GM12878 (cell line): ENCODE results near the gene ILKAP. TPM values are rescaled to one million over a fixed set of nuclear protein-coding genes. Genes with fewer than 3 reads are reported as not detected.

Experiments used
- ATAC-seq: fragments of 200-7000 bp; cut with Tn5 transposase; 3 replicates; pipeline ENCODE4 v1.9.1; 2020; ENCODE audit warnings: mild to moderate bottlenecking, moderate library complexity
- BruUV-seq: library from RNA; stranded (reverse); fragments of 400-500 nt; replicated peaks from 2 replicates; lab custom pipeline; 2021; lab: Mats Ljungman, UMichigan
- CTCF ChIA-PET: fragments of 300-600 bp; sonication (Branson Sonifier 250); formaldehyde crosslinking; extraction: SDS; loops from one replicate; lab custom pipeline; 2021; ENCODE audit warnings: inconsistent platforms; lab: Yijun Ruan, JAX
- POLR2A ChIA-PET: fragments of 350-600 bp; formaldehyde crosslinking; extraction: SDS; loops from one replicate; lab custom pipeline; 2021; ENCODE audit warnings: inconsistent platforms; lab: Charles Lee
- RAD21 ChIA-PET: fragments of 300-600 bp; sonication (Branson Sonifier 250); formaldehyde crosslinking; loops from one replicate; lab custom pipeline; 2023; ENCODE audit warnings: antibody characterized with exemption; ENCODE audit not compliant: unreplicated experiment; lab: Charles Lee
- SMC1A ChIA-PET: fragments of 300-600 bp; sonication (Branson Sonifier 250); formaldehyde crosslinking; loops from one replicate; lab custom pipeline; 2023; ENCODE audit not compliant: unreplicated experiment, uncharacterized antibody; lab: Charles Lee
- DNase-seq: peaks from one replicate; pipeline ENCODE4 v3.0.0-alpha.2; 2011; ENCODE audit warnings: low read depth, low spot score
- FAIRE-seq: peaks from 3 replicates; lab custom pipeline; 2011; peaks lifted over from hg19 to GRCh38; lab: Jason Lieb, UNC
- H2AFZ ChIP-seq: 2 replicates; pipeline ENCODE4 v1.6.0; 2011; ENCODE audit warnings: low read depth, low read length, control low read depth; ENCODE audit not compliant: control insufficient read depth
- H3K27ac ChIP-seq: 2 replicates; pipeline ENCODE4 v1.5.1; 2011; ENCODE audit warnings: control low read depth; ENCODE audit not compliant: control insufficient read depth, insufficient read depth
- H3K27me3 ChIP-seq, 2 experiments: replicated peaks in 1 of 2; 2 replicates each; pipeline versions ENCODE4 v1.6.0 to v1.6.1; 2011; ENCODE audit warnings: low read length in 1 of 2; ENCODE audit not compliant: control insufficient read depth in 2 of 2, insufficient read depth in 2 of 2
- H3K36me3 ChIP-seq, 2 experiments: 2 replicates each; pipeline ENCODE4 v1.5.1; 2011; ENCODE audit warnings: low read length in 1 of 2; ENCODE audit not compliant: control insufficient read depth in 2 of 2, insufficient read depth in 2 of 2
- H3K4me1 ChIP-seq: 2 replicates; pipeline ENCODE4 v1.6.1; 2011; ENCODE audit warnings: mild to moderate bottlenecking, low read length, moderate library complexity, mixed read lengths; ENCODE audit not compliant: control insufficient read depth, insufficient read depth
- H3K4me2 ChIP-seq: 2 replicates; pipeline ENCODE4 v1.6.0; 2011; ENCODE audit warnings: control low read depth; ENCODE audit not compliant: control insufficient read depth, insufficient read depth
- H3K4me3 ChIP-seq: fragments of 200-600 bp; sonication (generic); 2 replicates; pipeline ENCODE4 v1.5.1; 2016
- H3K79me2 ChIP-seq: 2 replicates; pipeline ENCODE4 v1.6.0; 2011; ENCODE audit warnings: low read length; ENCODE audit not compliant: control insufficient read depth, insufficient read depth
- H3K9ac ChIP-seq: 2 replicates; pipeline ENCODE4 v1.8.0; 2011; ENCODE audit warnings: low read length, control low read depth, mixed read lengths; ENCODE audit not compliant: control insufficient read depth, insufficient read depth
- H3K9me3 ChIP-seq: replicated peaks from 3 replicates; pipeline ENCODE4 v1.5.1; 2011; ENCODE audit warnings: mild to moderate bottlenecking, low read length; ENCODE audit not compliant: control insufficient read depth, insufficient read depth
- H4K20me1 ChIP-seq: 2 replicates; pipeline ENCODE4 v1.6.0; 2011; ENCODE audit not compliant: control insufficient read depth, insufficient read depth
- ATF3 ChIP-seq: IDR thresholded peaks from 2 replicates; pipeline ENCODE4 v1.6.1; 2011; ENCODE audit warnings: low read depth, mild to moderate bottlenecking, low read length, moderate library complexity, borderline replicate concordance; ENCODE audit errors: extremely low read depth
- BACH1 ChIP-seq: fragments of 450-650 bp; IDR thresholded peaks from 2 replicates; pipeline ENCODE4 v1.6.1; 2017; ENCODE audit warnings: mild to moderate bottlenecking, borderline replicate concordance
- BCL11A ChIP-seq: IDR thresholded peaks from 2 replicates; pipeline ENCODE4 v1.6.1; 2011; ENCODE audit warnings: low read depth, low read length
- BRCA1 ChIP-seq: IDR thresholded peaks from 2 replicates; pipeline ENCODE4 v1.6.1; 2011; ENCODE audit warnings: low read depth, low read length, improper control_type of control experiment
- CBFB ChIP-seq: IDR thresholded peaks from 2 replicates; pipeline ENCODE4 v1.6.1; 2016; ENCODE audit warnings: antibody characterized with exemption, low read depth
- CHD1 ChIP-seq: IDR thresholded peaks from 2 replicates; pipeline ENCODE4 v1.6.1; 2012; ENCODE audit warnings: low read depth, low read length, improper control_type of control experiment
- EGR1 ChIP-seq, 2 experiments: IDR thresholded peaks; 1 replicate in 1 of 2; 2 replicates in 1 of 2; pipeline ENCODE4 v1.6.1; 2011 to 2012; ENCODE audit warnings: low read depth in 2 of 2, low read length in 2 of 2, borderline replicate concordance in 1 of 2, mild to moderate bottlenecking in 1 of 2, moderate library complexity in 1 of 2
- ESRRA ChIP-seq: IDR thresholded peaks from 2 replicates; pipeline ENCODE4 v1.6.1; 2012; ENCODE audit warnings: mild to moderate bottlenecking, low read length, improper control_type of control experiment
- EZH2 ChIP-seq: IDR thresholded peaks from 2 replicates; pipeline ENCODE4 v1.6.1; 2012; ENCODE audit warnings: low read depth, mild to moderate bottlenecking, control low read depth, inconsistent platforms, low read length, borderline replicate concordance; ENCODE audit not compliant: control insufficient read depth
- MEF2A ChIP-seq: IDR thresholded peaks from 2 replicates; pipeline ENCODE4 v1.6.1; 2011; ENCODE audit warnings: low read depth, mild to moderate bottlenecking, low read length, moderate library complexity; ENCODE audit not compliant: insufficient read depth
- NBN ChIP-seq: fragments of 450-650 bp; IDR thresholded peaks from 2 replicates; pipeline ENCODE4 v1.6.1; 2016
- PML ChIP-seq: IDR thresholded peaks from 2 replicates; pipeline ENCODE4 v1.6.1; 2012; ENCODE audit warnings: low read length, inconsistent platforms
- RCOR1 ChIP-seq: conservative IDR thresholded peaks from 2 replicates; pipeline ENCODE4 v1.6.1; 2012; ENCODE audit warnings: low read depth, low read length, improper control_type of control experiment
- ZBTB11 ChIP-seq: fragments of 450-650 bp; formaldehyde crosslinking; IDR thresholded peaks from 2 replicates; pipeline ENCODE4 v1.5.0; 2022; ENCODE audit warnings: mild to moderate bottlenecking, missing genetic modification characterization
- ZNF207 ChIP-seq: fragments of 450-650 bp; IDR thresholded peaks from 2 replicates; pipeline ENCODE4 v1.6.1; 2014; ENCODE audit warnings: antibody characterized with exemption, mild to moderate bottlenecking, borderline replicate concordance
- WGBS: methylation state at CpG from one replicate; pipeline ENCODE4 v1.1.6; 2016; ENCODE audit warnings: low lambda C conversion rate; ENCODE audit not compliant: insufficient replicate concordance, insufficient coverage; ENCODE audit errors: missing lambda C conversion rate; 5-methylcytosine and 5-hydroxymethylcytosine counted together
- in situ Hi-C: fragments of 300-500 bp; cut with MboI; formaldehyde crosslinking; loops from 9 replicates; pipeline ENCODE4 v1.14.3; 2018; ENCODE audit warnings: mixed read lengths
- intact Hi-C: fragments of 100-400 bp; cut with micrococcal nuclease; formaldehyde crosslinking; loops from one replicate; pipeline ENCODE4 v1.14.2; 2022; ENCODE audit not compliant: unreplicated experiment
- polyA plus RNA-seq, 11 experiments: library from polyadenylated mRNA; depleted of rRNA in 4 of 11; unstranded in 6 of 11; stranded (reverse) in 5 of 11; fragments of >200 nt; fragmentation: Nextera tagmentation in 4 of 11; fragmentation: Illumina TruSeq in 1 of 11; extraction: Ambion mirVana in 4 of 11; extraction: Trizol in 1 of 11; gene quantifications; 1 replicate in 1 of 11; 2 replicates in 10 of 11; pipeline versions ENCODE4 v1.2.1 to v1.2.3, GENCODE V29; 2011 to 2016; ENCODE audit warnings: inconsistent platforms in 2 of 11, missing spikeins in 2 of 11, low read depth in 1 of 11
- total RNA-seq, 4 experiments: library from RNA; depleted of rRNA in 3 of 4; stranded (reverse); fragments of >200 nt in 3 of 4; fragmentation: Illumina TruSeq in 1 of 4; extraction: Trizol in 1 of 4; gene quantifications; 2 replicates each; pipeline versions ENCODE4 v1.2.1 to v1.2.3, GENCODE V29; 2013 to 2021
- TF ChIP-seq, protein P1 (sequence below): fragments of 450-650 bp; conservative IDR thresholded peaks from 2 replicates; pipeline ENCODE4 v1.6.1; 2017; ENCODE audit warnings: mild to moderate bottlenecking, moderate library complexity

The ILKAP gene
- total and polyA plus RNA-seq, 10 of the 15 experiments (the other 5 are each of a cell fraction or from before 2014, with no cell fraction given) = 4.2 to 65.3 (median 37.3) TPM

DNA sequence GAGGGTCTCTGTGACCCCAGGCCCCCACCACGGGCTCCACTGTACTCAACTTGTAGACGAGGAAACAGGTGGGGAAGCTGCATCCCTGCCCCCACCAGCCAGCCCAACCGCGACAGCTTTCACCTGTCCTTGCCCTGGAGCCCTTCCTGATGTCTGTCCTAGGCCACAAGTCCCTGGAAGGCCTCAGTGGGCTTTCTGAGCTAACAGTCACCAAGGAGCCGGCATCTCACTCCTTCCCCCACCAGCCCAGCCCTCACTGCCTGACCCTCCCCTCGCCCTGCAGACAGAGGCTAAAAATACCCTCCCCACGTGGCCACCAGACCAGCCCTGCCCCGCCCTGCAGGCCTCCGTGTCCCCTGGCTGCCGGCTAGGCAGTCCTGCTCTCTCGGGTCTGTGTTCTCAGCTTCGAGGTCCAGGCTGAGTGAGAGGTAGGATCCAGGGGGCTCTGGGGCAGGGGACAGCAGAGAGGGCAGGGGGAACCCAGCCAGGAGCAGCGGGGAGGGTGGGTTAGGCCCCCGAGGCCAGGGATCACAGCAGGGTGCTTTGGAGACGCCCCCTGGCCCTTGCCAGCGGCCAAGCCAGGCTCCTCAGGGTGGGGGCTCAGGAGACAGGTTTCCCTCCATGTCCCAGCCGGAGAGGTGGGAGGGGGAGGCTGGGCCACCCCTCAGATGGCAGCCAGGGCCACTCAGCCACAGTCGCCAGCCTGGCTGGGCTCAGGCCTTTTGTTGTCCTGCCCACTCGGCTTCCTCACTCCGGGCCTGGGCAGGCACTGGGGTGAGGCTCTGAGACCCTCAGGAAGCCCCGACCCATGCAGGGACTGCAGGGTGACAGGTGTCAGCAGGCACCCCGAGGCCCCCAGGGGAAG lies 64.9 kb downstream of the ILKAP start, which contains the start of gene KLHL30:
KLHL30 (plus strand) TSS at position 338 of the 865 bp plus-strand sequence. CDS start 2,087 bp downstream, outside the sequence.
- FAIRE-seq = no peak
- Histone ChIP-seq H3K4me3 (no peak within 1 kb of the TSS), H3K27ac (no peak within 1 kb of the TSS), H3K36me3 (no peaks in the 10 kb centered on the region), H4K20me1 (no peaks in the 10 kb centered on the region), H3K79me2 (no peaks in the 10 kb centered on the region), H3K4me1 (peaks cover 4% of the 10 kb centered on the region; the same call in 1 of the 2 replicates), H3K27me3 (no peaks in the 10 kb centered on the region), H3K9ac (no peak within 1 kb of the TSS), H3K4me2 (0 out of 2 replicates have a peak within 1 kb of the TSS, but pooled peaks have one; percentile 9), H3K9me3 (no peaks in the 10 kb centered on the region), H2AFZ (no peak within 1 kb of the TSS)
- RAD21 ChIA-PET = interaction anchor here (0.5 to 1.3 kb wide), 3 partner anchors 38 to 169 kb away, joined by 4 read pairs; no protein-coding TSS in a partner anchor
- POLR2A ChIA-PET = no interaction called here
- WGBS = 29% methylated on average over 19 of the region's 22 CpGs
- CTCF ChIA-PET = interaction anchor here (0.6 to 2.5 kb wide), 11 partner anchors 13 to 171 kb away, joined by 3 to 17 read pairs (median 4); no protein-coding TSS in a partner anchor
- DNase-seq = no peak
- TF ChIP-seq PML = no peak
- TF ChIP-seq ZBTB11 (CRISPR knock-in tag) = no peak
- TF ChIP-seq BACH1 = no peak
- no peak for TF ChIP-seq EZH2
- no peak for TF ChIP-seq MEF2A
- no peak for TF ChIP-seq EGR1 (IDR thresholded peaks at IDR 0.05; ENCODE audit: borderline replicate concordance in 1 of 2, low read depth in 2 of 2, low read length in 2 of 2)
- no peak for TF ChIP-seq ATF3
- TF ChIP-seq, protein P1, sequence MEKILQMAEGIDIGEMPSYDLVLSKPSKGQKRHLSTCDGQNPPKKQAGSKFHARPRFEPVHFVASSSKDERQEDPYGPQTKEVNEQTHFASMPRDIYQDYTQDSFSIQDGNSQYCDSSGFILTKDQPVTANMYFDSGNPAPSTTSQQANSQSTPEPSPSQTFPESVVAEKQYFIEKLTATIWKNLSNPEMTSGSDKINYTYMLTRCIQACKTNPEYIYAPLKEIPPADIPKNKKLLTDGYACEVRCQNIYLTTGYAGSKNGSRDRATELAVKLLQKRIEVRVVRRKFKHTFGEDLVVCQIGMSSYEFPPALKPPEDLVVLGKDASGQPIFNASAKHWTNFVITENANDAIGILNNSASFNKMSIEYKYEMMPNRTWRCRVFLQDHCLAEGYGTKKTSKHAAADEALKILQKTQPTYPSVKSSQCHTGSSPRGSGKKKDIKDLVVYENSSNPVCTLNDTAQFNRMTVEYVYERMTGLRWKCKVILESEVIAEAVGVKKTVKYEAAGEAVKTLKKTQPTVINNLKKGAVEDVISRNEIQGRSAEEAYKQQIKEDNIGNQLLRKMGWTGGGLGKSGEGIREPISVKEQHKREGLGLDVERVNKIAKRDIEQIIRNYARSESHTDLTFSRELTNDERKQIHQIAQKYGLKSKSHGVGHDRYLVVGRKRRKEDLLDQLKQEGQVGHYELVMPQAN = no peak
- TF ChIP-seq RCOR1 = no peak
- TF ChIP-seq BRCA1 = no peak
- no peak for TF ChIP-seq BCL11A
- TF ChIP-seq ZNF207 = no peak
- no peak for TF ChIP-seq CBFB
- TF ChIP-seq NBN = no peak
- TF ChIP-seq ESRRA = no peak
- TF ChIP-seq CHD1 = no peak
- ATAC-seq = peak; percentile 9; the same call in 1 of the 3 replicates
- SMC1A ChIA-PET = interaction anchor here (1.4 kb wide), 1 partner anchor 30 kb away, joined by 3 read pairs; no protein-coding TSS in a partner anchor
- in situ Hi-C loops = no loop called here
- intact Hi-C loops = no loop called here
- no TSS peak for BruUV-seq
